ENCODE measurements around the gene OBSCN. TPM values are rescaled to one million over a fixed set of nuclear protein-coding genes. Genes with fewer than 3 reads are reported as not detected.

OBSCN gene
- total and polyA plus RNA-seq, 5 experiments from 2014 or later = 0.56 to 102 (median 4.9) TPM

DNA sequence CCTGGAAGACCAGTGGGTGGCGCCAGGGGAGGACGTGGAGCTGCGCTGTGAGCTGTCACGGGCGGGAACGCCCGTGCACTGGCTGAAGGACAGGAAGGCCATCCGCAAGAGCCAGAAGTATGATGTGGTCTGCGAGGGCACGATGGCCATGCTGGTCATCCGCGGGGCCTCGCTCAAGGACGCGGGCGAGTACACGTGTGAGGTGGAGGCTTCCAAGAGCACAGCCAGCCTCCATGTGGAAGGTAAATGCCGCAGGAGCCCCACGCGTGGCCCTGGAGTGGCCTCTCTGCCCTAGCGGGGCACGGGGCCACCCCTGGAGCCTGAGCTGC, 75.2 kb downstream of the OBSCN start:
- POLR2A ChIA-PET = no interaction called here
- ATAC-seq = no peak
- H3K9me3 Mint-ChIP-seq = no peaks in the 10 kb centered on the region
- H3K4me3 Mint-ChIP-seq = no peak overlapping the region
- H3K36me3 Mint-ChIP-seq = peaks cover 0 to 31% (median 0%) of the 10 kb centered on the region in 3 donors
- no peaks in the 10 kb centered on the region for H3K27me3 Mint-ChIP-seq
- peak in 1 of 10 donors; percentile 52 for DNase-seq
- H3K27ac Mint-ChIP-seq = no peak overlapping the region
- H3K4me1 Mint-ChIP-seq = no peaks in the 10 kb centered on the region

GRCh38 chr1:228283476-228284147, 75.8 kb downstream of the OBSCN start:
- POLR2A ChIA-PET = interaction anchor here (0.8 kb wide), 1 partner anchor 8 kb away, joined by 3 read pairs; no protein-coding TSS in a partner anchor
- peak overlapping the region in 2 of 10 donors; percentile 55 to 65 for H3K27ac Mint-ChIP-seq
- ATAC-seq = no peak

GRCh38 chr1:228284148-228284495, 76.3 kb downstream of the OBSCN start:
- ATAC-seq (no peak), DNase-seq (no peak)
- H3K27me3 Mint-ChIP-seq = no peaks in the 10 kb centered on the region
- H3K4me1 Mint-ChIP-seq = peaks cover 3 to 10% (median 6%) of the 10 kb centered on the region in 4 donors
- no peaks in the 10 kb centered on the region for H3K9me3 Mint-ChIP-seq
- H3K27ac Mint-ChIP-seq = peak overlapping the region in 1 of 10 donors; percentile 65
- H3K4me3 Mint-ChIP-seq = no peak overlapping the region
- POLR2A ChIA-PET = interaction anchor here (0.8 kb wide), 1 partner anchor 8 kb away, joined by 3 read pairs; no protein-coding TSS in a partner anchor
- H3K36me3 Mint-ChIP-seq = peaks cover 0 to 30% (median 3%) of the 10 kb centered on the region in 3 donors

More at GRCh38 chr1:228283476-228284147, 75.8 kb downstream of the OBSCN start:
- DNase-seq = peak in 1 of 10 donors; percentile 53
- Mint-ChIP-seq H3K9me3 (no peaks in the 10 kb centered on the region), H3K36me3 (peaks cover 0 to 31% (median 3%) of the 10 kb centered on the region in 3 donors), H3K4me1 (peaks cover 0 to 5% (median 2%) of the 10 kb centered on the region in 4 donors), H3K4me3 (no peak overlapping the region), H3K27me3 (no peaks in the 10 kb centered on the region)

DNA sequence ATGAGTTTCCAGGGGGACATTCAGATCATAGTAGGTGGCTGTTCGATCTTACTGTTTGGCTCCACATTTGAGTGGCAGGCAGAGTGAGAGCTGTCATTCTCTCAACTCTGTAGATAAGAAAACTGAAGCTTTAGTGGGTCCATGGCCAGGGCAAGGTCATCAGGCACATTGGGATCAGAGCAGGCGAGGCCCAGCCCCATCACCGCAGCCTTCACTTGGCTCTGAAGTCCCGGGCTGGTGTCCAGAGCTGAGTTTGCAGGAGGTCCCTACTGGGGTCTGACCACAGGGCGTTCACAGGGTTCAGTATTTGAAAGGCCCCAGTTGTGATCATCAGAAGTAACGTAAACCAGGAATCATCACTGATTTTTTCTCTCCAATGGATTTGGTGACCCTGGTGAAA, 76.7 kb downstream of the OBSCN start:
- Mint-ChIP-seq H3K27ac (peak overlapping the region in 1 of 10 donors; percentile 13), H3K4me3 (no peak overlapping the region), H3K4me1 (peaks cover 3 to 13% (median 7%) of the 10 kb centered on the region in 4 donors), H3K27me3 (no peaks in the 10 kb centered on the region), H3K36me3 (peaks cover 0 to 27% (median 3%) of the 10 kb centered on the region in 3 donors), H3K9me3 (no peaks in the 10 kb centered on the region)
- POLR2A ChIA-PET = interaction anchor here (0.8 kb wide), 1 partner anchor 9 kb away, joined by 3 read pairs; no protein-coding TSS in a partner anchor
- DNase-seq (no peak), ATAC-seq (no peak)

DNA sequence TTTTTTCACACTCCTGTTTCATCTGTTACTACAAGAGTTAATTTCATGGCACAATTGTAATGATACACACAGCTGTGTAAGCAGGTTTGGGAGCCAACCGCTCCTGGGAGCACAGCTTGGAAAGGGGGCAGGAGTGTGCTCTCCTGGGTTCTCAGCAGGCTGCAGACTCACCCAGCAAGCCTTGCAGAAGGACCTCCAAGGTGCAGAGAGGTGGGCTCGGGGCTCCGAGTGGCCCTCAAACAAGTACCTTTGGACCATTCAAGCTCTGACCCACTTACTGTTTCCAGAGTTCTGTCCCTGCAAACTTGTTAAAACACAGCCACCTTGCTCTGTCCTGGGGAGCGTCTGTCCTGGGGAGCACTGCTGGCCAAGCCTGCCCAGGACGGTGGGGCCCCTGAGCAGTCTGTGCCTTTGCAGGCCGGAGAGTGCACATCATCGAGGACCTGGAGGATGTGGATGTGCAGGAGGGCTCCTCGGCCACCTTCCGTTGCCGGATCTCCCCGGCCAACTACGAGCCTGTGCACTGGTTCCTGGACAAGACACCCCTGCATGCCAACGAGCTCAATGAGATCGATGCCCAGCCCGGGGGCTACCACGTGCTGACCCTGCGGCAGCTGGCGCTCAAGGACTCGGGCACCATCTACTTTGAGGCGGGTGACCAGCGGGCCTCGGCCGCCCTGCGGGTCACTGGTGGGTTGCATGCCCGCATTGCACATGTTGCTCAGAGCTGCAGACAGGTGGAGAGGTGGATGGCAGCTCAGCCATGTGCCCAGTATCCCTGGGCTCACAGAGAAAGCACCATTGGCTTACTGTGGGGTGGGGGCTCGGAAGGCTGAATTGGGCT, 78.0 kb downstream of the OBSCN start:
- no peak for ATAC-seq
- Mint-ChIP-seq H3K27ac (no peak overlapping the region), H3K27me3 (no peaks in the 10 kb centered on the region), H3K4me3 (no peak overlapping the region), H3K9me3 (no peaks in the 10 kb centered on the region), H3K36me3 (peaks cover 0 to 25% (median 3%) of the 10 kb centered on the region in 3 donors), H3K4me1 (peaks cover 3 to 13% (median 7%) of the 10 kb centered on the region in 4 donors)
- DNase-seq = peak in 1 of 10 donors; percentile 24
- POLR2A ChIA-PET = interaction anchor here (1.2 kb wide), 1 partner anchor 10 kb away, joined by 4 read pairs; no protein-coding TSS in a partner anchor

- H3K4me1 Mint-ChIP-seq = peaks cover 3 to 13% (median 7%) of the 10 kb centered on the region in 4 donors
- H3K4me3 Mint-ChIP-seq = no peak overlapping the region
- POLR2A ChIA-PET = no interaction called here
- no peaks in the 10 kb centered on the region for H3K27me3 Mint-ChIP-seq
- DNase-seq (peak in 1 of 10 donors; percentile 60), ATAC-seq (no peak)
- H3K9me3 Mint-ChIP-seq = no peaks in the 10 kb centered on the region
- H3K36me3 Mint-ChIP-seq = peaks cover 0 to 25% (median 3%) of the 10 kb centered on the region in 3 donors
- H3K27ac Mint-ChIP-seq = no peak overlapping the region
Measured at GRCh38 chr1:228286505-228287417, 78.9 kb downstream of the OBSCN start.

GRCh38 chr1:228287541-228288425, 79.9 kb downstream of the OBSCN start:
- Mint-ChIP-seq H3K9me3 (no peaks in the 10 kb centered on the region), H3K4me3 (no peak overlapping the region), H3K36me3 (peaks cover 0 to 18% (median 3%) of the 10 kb centered on the region in 3 donors), H3K4me1 (peaks cover 3 to 13% (median 7%) of the 10 kb centered on the region in 4 donors), H3K27ac (peak overlapping the region in 4 of 10 donors; percentile 7 to 84 (median 30)), H3K27me3 (no peaks in the 10 kb centered on the region)
- no peak for ATAC-seq
- POLR2A ChIA-PET = no interaction called here
- peak in 1 of 10 donors; percentile 41 for DNase-seq

DNA sequence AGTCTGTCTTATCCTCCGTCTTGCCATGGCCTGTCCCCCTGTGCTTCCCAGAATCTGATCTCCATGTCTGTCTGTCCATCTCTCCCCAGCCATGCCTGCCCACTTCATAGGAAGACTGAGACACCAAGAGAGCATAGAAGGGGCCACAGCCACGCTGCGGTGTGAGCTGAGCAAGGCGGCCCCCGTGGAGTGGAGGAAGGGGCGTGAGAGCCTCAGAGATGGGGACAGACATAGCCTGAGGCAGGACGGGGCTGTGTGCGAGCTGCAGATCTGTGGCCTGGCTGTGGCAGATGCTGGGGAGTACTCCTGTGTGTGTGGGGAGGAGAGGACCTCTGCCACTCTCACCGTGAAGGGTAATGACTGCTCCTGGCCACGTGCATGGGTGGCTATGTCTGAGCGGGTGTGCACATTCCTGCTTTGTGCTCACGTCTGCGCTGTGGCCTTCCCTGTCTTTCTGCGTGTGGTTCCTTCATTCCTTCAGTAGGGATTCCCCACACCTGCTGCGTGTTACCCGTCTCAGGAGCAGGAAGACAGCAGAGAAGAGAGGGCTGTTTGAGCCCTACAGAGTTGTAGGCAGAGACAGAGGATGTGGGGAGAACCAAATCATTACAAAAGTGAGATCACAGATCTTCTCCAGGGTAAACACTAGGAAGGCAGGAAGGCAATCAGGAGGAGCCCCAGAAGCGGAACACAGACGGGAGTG, 80.8 kb downstream of the OBSCN start:
- Mint-ChIP-seq H3K36me3 (peaks cover 0 to 16% (median 3%) of the 10 kb centered on the region in 3 donors), H3K4me1 (peaks cover 3 to 13% (median 7%) of the 10 kb centered on the region in 4 donors), H3K27me3 (no peaks in the 10 kb centered on the region), H3K4me3 (peak overlapping the region in 3 of 10 donors; percentile 33 to 57 (median 46)), H3K27ac (peak overlapping the region in 9 of 10 donors; percentile 29 to 87 (median 77)), H3K9me3 (no peaks in the 10 kb centered on the region)
- POLR2A ChIA-PET = no interaction called here
- DNase-seq = peak in 2 of 10 donors; percentile 10 to 56
- peak in 1 of 2 donors; percentile 53 for ATAC-seq

DNA sequence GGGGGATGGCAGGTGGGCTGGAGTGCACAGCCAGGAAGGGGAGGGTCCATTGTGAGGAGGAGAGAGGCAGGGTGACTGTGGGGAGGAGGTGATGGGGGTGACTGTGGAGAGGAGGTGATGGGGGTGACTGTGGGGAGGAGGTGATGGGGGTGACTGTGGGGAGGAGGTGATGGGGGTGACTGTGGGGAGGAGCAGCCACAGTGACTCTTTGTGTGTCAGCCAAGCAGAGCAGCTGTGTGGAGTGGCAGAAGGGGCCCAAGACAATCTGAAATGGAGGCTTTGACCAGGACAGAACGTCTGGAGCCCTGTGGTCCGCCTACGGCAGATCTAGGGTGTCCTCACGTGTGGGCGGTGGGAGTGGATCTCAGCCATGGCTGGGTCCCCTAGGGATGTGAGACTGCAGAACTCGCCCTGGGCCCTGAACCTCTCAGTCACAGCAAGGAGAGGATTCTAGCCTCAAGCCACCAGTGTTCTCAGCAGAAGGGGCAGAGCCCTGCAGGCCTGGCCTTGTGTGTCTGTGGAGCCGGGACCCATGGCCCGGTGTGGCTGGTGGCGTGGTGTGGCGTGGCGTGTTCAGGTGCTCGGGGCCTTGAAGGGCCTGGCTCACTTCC, 81.5 kb downstream of the OBSCN start:
- peak in 1 of 2 donors; percentile 62 for ATAC-seq
- H3K27ac Mint-ChIP-seq = peak overlapping the region in 7 of 10 donors; percentile 16 to 87 (median 77)

DNA sequence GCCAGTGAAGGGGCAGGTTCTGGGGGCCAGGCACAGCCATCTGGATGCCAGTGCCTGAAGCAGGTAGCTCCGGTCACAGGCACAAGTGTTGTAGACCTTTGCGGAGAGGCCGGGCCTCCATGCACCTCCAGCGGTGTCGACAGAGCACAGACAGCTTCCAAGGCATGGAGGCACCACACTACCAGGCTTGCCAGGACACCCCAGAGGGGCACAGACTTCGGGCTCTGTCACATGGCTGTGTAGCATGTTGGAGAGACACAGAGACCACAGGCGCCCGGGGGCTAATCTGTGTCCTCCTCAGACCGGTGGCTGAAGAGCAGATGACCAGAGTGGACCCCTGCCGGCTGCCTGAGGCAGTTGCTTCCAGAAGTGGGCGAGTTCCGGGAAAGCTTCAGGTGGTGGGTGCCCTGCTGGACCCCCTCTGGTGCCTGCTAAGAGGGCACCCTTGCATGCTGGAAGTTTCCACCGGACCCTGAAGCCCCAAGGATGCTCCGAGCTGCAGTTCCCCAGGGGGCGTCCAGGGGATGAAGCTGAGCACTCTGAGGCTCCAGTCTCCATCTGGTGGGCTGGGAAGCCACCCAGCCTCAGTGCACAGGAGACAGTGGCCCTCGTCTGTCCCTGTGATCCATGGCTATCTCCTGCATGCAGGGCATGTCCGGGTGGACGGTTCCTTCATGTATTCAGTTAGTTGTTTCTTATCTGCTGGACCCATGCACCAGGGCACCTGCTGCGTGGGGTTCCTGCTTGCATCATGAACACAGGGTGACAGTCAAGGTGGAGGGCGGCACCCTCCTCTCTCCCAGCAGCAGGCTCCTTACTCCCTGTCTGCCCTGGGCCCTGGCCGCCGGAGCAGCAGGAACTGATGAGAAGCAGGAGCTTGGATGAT, 82.4 kb downstream of the OBSCN start:
- ATAC-seq = no peak
- Mint-ChIP-seq H3K4me1 (peaks cover 3 to 13% (median 7%) of the 10 kb centered on the region in 4 donors), H3K27ac (peak overlapping the region in 5 of 10 donors; percentile 9 to 61 (median 33)), H3K27me3 (no peaks in the 10 kb centered on the region), H3K36me3 (peaks cover 0 to 16% (median 10%) of the 10 kb centered on the region in 3 donors), H3K4me3 (no peak overlapping the region), H3K9me3 (no peaks in the 10 kb centered on the region)
- POLR2A ChIA-PET = no interaction called here
- DNase-seq = peak in 1 of 10 donors; percentile 44

More for the DNA sequence above, 81.5 kb downstream of the OBSCN start:
- H3K27me3 Mint-ChIP-seq = no peaks in the 10 kb centered on the region
- peak overlapping the region in 2 of 10 donors; percentile 46 to 57 for H3K4me3 Mint-ChIP-seq
- POLR2A ChIA-PET = no interaction called here
- no peaks in the 10 kb centered on the region for H3K9me3 Mint-ChIP-seq
- peaks cover 0 to 18% (median 8%) of the 10 kb centered on the region in 3 donors for H3K36me3 Mint-ChIP-seq
- peaks cover 3 to 13% (median 7%) of the 10 kb centered on the region in 4 donors for H3K4me1 Mint-ChIP-seq
- peak in 2 of 10 donors; percentile 13 to 51 for DNase-seq
